SK-N-SH (cell line): Measurements from ENCODE around the gene RBPJL. TPM values are rescaled to one million over a fixed set of nuclear protein-coding genes. Genes with fewer than 3 reads are reported as not detected.

Experiments
- CHD2 ChIP-seq: fragments of 150-350 bp; IDR thresholded peaks from 2 replicates; pipeline ENCODE4 v1.6.1; 2018; ENCODE audit warnings: low read length; ENCODE audit not compliant: partially characterized antibody
- ELF1 ChIP-seq: IDR thresholded peaks from 2 replicates; pipeline ENCODE4 v1.4.0; 2012
- EZH2phosphoT487 ChIP-seq: fragments of 200-600 bp; sonication (generic); IDR thresholded peaks from 2 replicates; pipeline ENCODE4 v1.6.1; 2017; ENCODE audit warnings: low read depth, mixed run types, mild to moderate bottlenecking, antibody characterized with exemption, moderate library complexity, borderline replicate concordance
- FOSL2 ChIP-seq: IDR thresholded peaks from 2 replicates; pipeline ENCODE4 v1.4.0; 2012; ENCODE audit warnings: low read depth, mild to moderate bottlenecking, moderate library complexity, borderline replicate concordance
- FOXJ3 ChIP-seq: sonication (generic); formaldehyde crosslinking; IDR thresholded peaks from 2 replicates; pipeline ENCODE4 v1.5.1; 2020; ENCODE audit warnings: mild to moderate bottlenecking, missing genetic modification reagents
- GATA2 ChIP-seq: sonication (generic); formaldehyde crosslinking; IDR thresholded peaks from 2 replicates; pipeline ENCODE4 v1.5.0; 2020; ENCODE audit warnings: mild to moderate bottlenecking, missing genetic modification reagents
- MXI1 ChIP-seq: IDR thresholded peaks from 2 replicates; pipeline ENCODE4 v1.6.1; 2012; ENCODE audit warnings: mild to moderate bottlenecking, low read depth, low read length, improper control_type of control experiment
- NFIC ChIP-seq: IDR thresholded peaks from 2 replicates; pipeline ENCODE4 v1.4.0; 2012; ENCODE audit warnings: borderline replicate concordance
- PBX3 ChIP-seq: IDR thresholded peaks from 2 replicates; pipeline ENCODE4; 2012
- POLR2AphosphoS5 ChIP-seq: IDR thresholded peaks from 2 replicates; pipeline ENCODE4 v1.6.1; 2012; ENCODE audit warnings: low read depth, low read length
- RCOR1 ChIP-seq: fragments of 150-350 bp; IDR thresholded peaks from 2 replicates; pipeline ENCODE4 v1.6.1; 2017; ENCODE audit warnings: antibody characterized with exemption, low read length
- RFX5 ChIP-seq: IDR thresholded peaks from 2 replicates; pipeline ENCODE4 v1.6.1; 2012; ENCODE audit warnings: mild to moderate bottlenecking, improper control_type of control experiment, low read length
- RXRA ChIP-seq: IDR thresholded peaks from 2 replicates; pipeline ENCODE4 v1.4.0; 2012; ENCODE audit warnings: low read depth, mild to moderate bottlenecking, borderline replicate concordance
- TAF1 ChIP-seq: IDR thresholded peaks from 2 replicates; pipeline ENCODE4 v1.6.1; 2012; ENCODE audit warnings: low read depth, mild to moderate bottlenecking, low read length, moderate library complexity, borderline replicate concordance
- TEAD4 ChIP-seq: IDR thresholded peaks from 2 replicates; pipeline ENCODE4 v1.4.0; 2012; ENCODE audit warnings: mild to moderate bottlenecking, borderline replicate concordance; ENCODE audit not compliant: insufficient read depth
- YY1 ChIP-seq: IDR thresholded peaks from 2 replicates; pipeline ENCODE4 v1.4.0; 2012; ENCODE audit warnings: low read depth, mild to moderate bottlenecking
- polyA plus RNA-seq, 3 experiments: library from polyadenylated mRNA; depleted of rRNA; stranded (reverse); fragments of >200 nt; gene quantifications; 2 replicates each; pipeline ENCODE4 v1.2.3, GENCODE V29; 2012
- TF ChIP-seq, protein P1 (sequence below): IDR thresholded peaks from 2 replicates; pipeline ENCODE4 v1.4.0; 2012; ENCODE audit warnings: low read depth, borderline replicate concordance
- TF ChIP-seq, protein P2 (sequence below): IDR thresholded peaks from 2 replicates; pipeline ENCODE4 v1.4.0; 2012; ENCODE audit warnings: low read depth

The RBPJL gene
- polyA plus RNA-seq, 1 of the 3 experiments (the other 2 are of a cell fraction): not detected

- TF ChIP-seq FOXJ3 (CRISPR knock-in tag) (no peak), FOSL2 (peak; percentile 97), RFX5 (no peak), YY1 (no peak), CHD2 (no peak), NFIC (peak; percentile 68), MXI1 (no peak), PBX3 (peak; percentile 62), POLR2AphosphoS5 (no peak), RXRA (peak; percentile 48; the same call in 1 of the 2 replicates), TAF1 (0 out of 2 replicates have a peak, but pooled peaks have one; percentile 15), RCOR1 (no peak), EZH2phosphoT487 (no peak), ELF1 (no peak), TEAD4 (0 out of 2 replicates have a peak, but pooled peaks have one; percentile 33), GATA2 (CRISPR knock-in tag) (no peak)
- TF ChIP-seq, protein P1, sequence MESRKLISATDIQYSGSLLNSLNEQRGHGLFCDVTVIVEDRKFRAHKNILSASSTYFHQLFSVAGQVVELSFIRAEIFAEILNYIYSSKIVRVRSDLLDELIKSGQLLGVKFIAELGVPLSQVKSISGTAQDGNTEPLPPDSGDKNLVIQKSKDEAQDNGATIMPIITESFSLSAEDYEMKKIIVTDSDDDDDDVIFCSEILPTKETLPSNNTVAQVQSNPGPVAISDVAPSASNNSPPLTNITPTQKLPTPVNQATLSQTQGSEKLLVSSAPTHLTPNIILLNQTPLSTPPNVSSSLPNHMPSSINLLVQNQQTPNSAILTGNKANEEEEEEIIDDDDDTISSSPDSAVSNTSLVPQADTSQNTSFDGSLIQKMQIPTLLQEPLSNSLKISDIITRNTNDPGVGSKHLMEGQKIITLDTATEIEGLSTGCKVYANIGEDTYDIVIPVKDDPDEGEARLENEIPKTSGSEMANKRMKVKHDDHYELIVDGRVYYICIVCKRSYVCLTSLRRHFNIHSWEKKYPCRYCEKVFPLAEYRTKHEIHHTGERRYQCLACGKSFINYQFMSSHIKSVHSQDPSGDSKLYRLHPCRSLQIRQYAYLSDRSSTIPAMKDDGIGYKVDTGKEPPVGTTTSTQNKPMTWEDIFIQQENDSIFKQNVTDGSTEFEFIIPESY: no peak
- TF ChIP-seq, protein P2, sequence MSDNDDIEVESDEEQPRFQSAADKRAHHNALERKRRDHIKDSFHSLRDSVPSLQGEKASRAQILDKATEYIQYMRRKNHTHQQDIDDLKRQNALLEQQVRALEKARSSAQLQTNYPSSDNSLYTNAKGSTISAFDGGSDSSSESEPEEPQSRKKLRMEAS: no peak
These were observed 37.7 kb downstream of the RBPJL start (continued) for GRCh38 chr20:45344168-45344860.
